NT2/D1 (cell line): ENCODE measurements around the gene ABCA5.

Experiments
- DNase-seq: peaks from one replicate; pipeline ENCODE4 v3.0.0-alpha.2; 2011; ENCODE audit warnings: low read depth, low spot score
- H3K27me3 ChIP-seq: 2 replicates; pipeline ENCODE4 v1.6.0; 2011; ENCODE audit warnings: mild to moderate bottlenecking; ENCODE audit not compliant: insufficient read length, insufficient read depth
- H3K36me3 ChIP-seq: 2 replicates; pipeline ENCODE4 v1.6.1; 2011; ENCODE audit warnings: mild to moderate bottlenecking, low read length, mixed read lengths; ENCODE audit not compliant: insufficient read depth, insufficient read length
- H3K4me1 ChIP-seq: 2 replicates; pipeline ENCODE4 v1.5.1; 2011; ENCODE audit not compliant: insufficient read depth, insufficient read length
- H3K4me3 ChIP-seq: 2 replicates; pipeline ENCODE4 v1.5.1; 2011; ENCODE audit warnings: low read depth; ENCODE audit not compliant: insufficient read length
- H3K9ac ChIP-seq: 2 replicates; pipeline ENCODE4 v1.6.0; 2011; ENCODE audit warnings: low read depth; ENCODE audit not compliant: insufficient read length
- H3K9me3 ChIP-seq: 2 replicates; pipeline ENCODE4 v1.5.1; 2011; ENCODE audit warnings: mild to moderate bottlenecking, low read length; ENCODE audit not compliant: insufficient read depth
- SUZ12 ChIP-seq: IDR thresholded peaks from 2 replicates; pipeline ENCODE4 v1.6.1; 2011; ENCODE audit not compliant: insufficient read length, insufficient read depth; ENCODE audit errors: extremely low read depth
- YY1 ChIP-seq: IDR thresholded peaks from 2 replicates; pipeline ENCODE4 v1.6.1; 2011; ENCODE audit not compliant: insufficient read length, insufficient read depth
- ZNF274 ChIP-seq: IDR thresholded peaks from 2 replicates; pipeline ENCODE4 v1.6.1; 2011; ENCODE audit warnings: mild to moderate bottlenecking, low read depth, low read length

ABCA5 gene

GRCh38 chr17:69336996-69337395, 10.1 kb upstream of the ABCA5 start:
- no peak overlapping the region for H3K9ac ChIP-seq
- no peaks in the 10 kb centered on the region for H3K9me3 ChIP-seq
- no peak overlapping the region for H3K4me3 ChIP-seq
- H3K4me1 ChIP-seq: no peaks in the 10 kb centered on the region
- TF ChIP-seq ZNF274 (no peak), SUZ12 (no peak), YY1 (no peak)
- DNase-seq: no peak
- H3K27me3 ChIP-seq: no peaks in the 10 kb centered on the region
- H3K36me3 ChIP-seq: no peaks in the 10 kb centered on the region

- no peak overlapping the region for H3K4me3 ChIP-seq
- no peak overlapping the region for H3K9ac ChIP-seq
- no peaks in the 10 kb centered on the region for H3K27me3 ChIP-seq
- TF ChIP-seq YY1: no peak
- no peak for TF ChIP-seq ZNF274
- TF ChIP-seq SUZ12: no peak
- no peaks in the 10 kb centered on the region for H3K9me3 ChIP-seq
- H3K36me3 ChIP-seq: no peaks in the 10 kb centered on the region
- no peak for DNase-seq
- no peaks in the 10 kb centered on the region for H3K4me1 ChIP-seq
Observed at GRCh38 chr17:69336580-69336979, 9.6 kb upstream of the ABCA5 start.

- Histone ChIP-seq H3K36me3 (no peaks in the 10 kb centered on the region), H3K9me3 (no peaks in the 10 kb centered on the region), H3K9ac (no peak overlapping the region), H3K4me3 (no peak overlapping the region), H3K27me3 (no peaks in the 10 kb centered on the region), H3K4me1 (no peaks in the 10 kb centered on the region)
- TF ChIP-seq SUZ12: no peak
- no peak for TF ChIP-seq YY1
- TF ChIP-seq ZNF274: no peak
- DNase-seq: no peak
Observed at GRCh38 chr17:69335058-69335457, 8.1 kb upstream of the ABCA5 start.

DNA sequence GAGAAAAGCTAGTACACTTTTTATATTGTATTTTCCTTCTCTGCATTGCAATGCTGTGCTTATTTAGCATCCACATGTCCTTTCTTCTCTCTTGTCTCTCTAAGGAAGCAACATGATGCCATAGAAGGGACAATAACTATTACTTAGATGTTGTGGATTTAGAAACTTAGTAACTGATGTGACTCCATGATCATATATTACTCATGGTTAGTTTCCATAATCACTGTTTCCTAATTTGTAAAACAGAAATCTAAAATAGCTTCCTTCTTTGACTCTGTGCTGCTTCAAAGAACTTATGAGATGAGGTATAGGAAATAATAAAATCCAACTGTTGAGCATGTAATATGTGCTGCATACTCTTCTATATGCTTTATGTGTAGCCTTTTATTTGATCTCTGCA, 6.6 kb upstream of the ABCA5 start:
- Histone ChIP-seq H3K9me3 (no peaks in the 10 kb centered on the region), H3K27me3 (peaks cover under 1% of the 10 kb centered on the region), H3K4me1 (no peaks in the 10 kb centered on the region), H3K9ac (no peak overlapping the region), H3K36me3 (no peaks in the 10 kb centered on the region), H3K4me3 (no peak overlapping the region)
- TF ChIP-seq SUZ12: no peak
- TF ChIP-seq YY1: no peak
- no peak for TF ChIP-seq ZNF274
- DNase-seq: no peak

DNA sequence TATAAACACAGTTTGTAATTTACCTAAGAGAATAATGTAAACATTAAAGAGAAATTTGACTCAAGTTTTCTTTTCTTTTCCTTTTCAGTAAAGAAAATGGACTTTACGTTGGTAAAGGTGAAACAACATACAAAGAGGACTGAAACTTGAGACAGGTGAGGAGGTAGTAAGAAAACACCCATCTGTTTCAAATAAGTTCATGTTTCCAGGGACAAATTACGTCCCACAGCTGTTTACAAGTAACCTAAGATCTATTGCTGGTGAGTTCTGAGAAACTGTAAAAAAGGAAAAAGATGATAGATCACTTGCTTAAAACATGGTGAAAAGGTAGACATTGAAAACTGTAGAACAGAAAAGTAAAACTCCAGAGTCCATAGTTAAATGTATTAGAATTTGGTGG, 4.8 kb upstream of the ABCA5 start:
- no peaks in the 10 kb centered on the region for H3K36me3 ChIP-seq
- no peaks in the 10 kb centered on the region for H3K9me3 ChIP-seq
- peaks cover 3% of the 10 kb centered on the region for H3K4me1 ChIP-seq
- H3K4me3 ChIP-seq: no peak overlapping the region
- no peak for DNase-seq
- no peak overlapping the region for H3K9ac ChIP-seq
- TF ChIP-seq ZNF274: no peak
- TF ChIP-seq YY1: no peak
- TF ChIP-seq SUZ12: no peak
- peaks cover 7% of the 10 kb centered on the region for H3K27me3 ChIP-seq

DNA sequence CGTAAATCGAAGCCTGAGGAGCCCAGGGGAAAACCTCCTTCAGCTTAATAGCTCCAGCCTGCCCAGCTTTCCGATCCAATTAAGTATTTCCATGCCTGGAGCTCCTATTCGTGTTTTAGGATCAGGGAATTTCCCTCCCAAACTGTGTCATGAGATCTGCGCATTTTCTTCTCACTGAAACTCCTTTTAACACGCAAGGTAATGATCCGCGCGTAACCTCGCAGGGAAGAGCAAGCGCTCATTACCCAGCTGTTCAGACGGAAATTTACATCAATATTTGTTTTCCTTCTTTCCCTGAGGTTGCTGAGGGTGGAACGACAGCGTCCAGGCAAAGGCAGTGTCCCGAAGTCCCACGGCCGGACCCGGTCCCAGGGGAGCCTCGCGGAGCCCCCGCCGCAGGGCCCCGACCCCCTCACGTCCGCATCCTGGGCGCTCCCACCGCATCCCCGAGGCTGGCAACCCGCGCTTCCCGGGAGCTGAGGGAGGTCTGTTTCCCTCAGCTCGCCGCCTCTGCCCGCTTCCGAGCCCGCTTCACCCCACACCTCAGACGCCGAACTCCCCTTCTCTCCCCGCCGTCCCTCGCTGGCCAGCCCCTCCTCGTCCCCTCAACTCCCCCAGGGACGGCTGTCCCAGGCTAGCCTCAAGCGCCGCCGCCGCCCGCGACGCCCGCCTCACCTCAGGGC, 415 bp downstream of the ABCA5 start:
- Histone ChIP-seq H3K4me1 (peaks cover 3% of the 10 kb centered on the region), H3K36me3 (no peaks in the 10 kb centered on the region), H3K9me3 (no peaks in the 10 kb centered on the region), H3K4me3 (peak overlapping the region; percentile 95), H3K27me3 (peaks cover 27% of the 10 kb centered on the region), H3K9ac (peak overlapping the region; percentile 100)
- DNase-seq: no peak
- TF ChIP-seq YY1 (no peak), ZNF274 (no peak), SUZ12 (no peak)

- Histone ChIP-seq H3K9ac (peak overlapping the region; percentile 100), H3K36me3 (no peaks in the 10 kb centered on the region), H3K4me3 (peak overlapping the region; percentile 95), H3K9me3 (no peaks in the 10 kb centered on the region), H3K27me3 (peaks cover 27% of the 10 kb centered on the region), H3K4me1 (peaks cover 3% of the 10 kb centered on the region)
- no peak for TF ChIP-seq ZNF274
- TF ChIP-seq SUZ12: no peak
- no peak for TF ChIP-seq YY1
- no peak for DNase-seq
Observed at GRCh38 chr17:69325518-69326376, 1.2 kb downstream of the ABCA5 start.
